ENCODE data around the gene BOD1.

- TF ChIP-seq CTCF (IDR thresholded peaks at IDR 0.05): no peak
- TF ChIP-seq POLR2A (IDR thresholded peaks at IDR 0.05): no peak
Observed at GRCh38 chr5:173625261-173625660, 8.8 kb upstream of the BOD1 start.

Measured in testis (tissue), 2 donors.